Hematopoietic multipotent progenitor cell treated with erythropoietin and hydrocortisone succinate and interleukin-3 and kit ligand, for 4 days (in vitro differentiated cells): ENCODE results near the gene LAYN.
A peak's percentile ranks its signal among the peaks of the same experiment; 100 is the strongest.

Experiments
- DNase-seq: peaks from one replicate; pipeline ENCODE4 v3.0.0-alpha.2; 2015

Gene LAYN

DNA sequence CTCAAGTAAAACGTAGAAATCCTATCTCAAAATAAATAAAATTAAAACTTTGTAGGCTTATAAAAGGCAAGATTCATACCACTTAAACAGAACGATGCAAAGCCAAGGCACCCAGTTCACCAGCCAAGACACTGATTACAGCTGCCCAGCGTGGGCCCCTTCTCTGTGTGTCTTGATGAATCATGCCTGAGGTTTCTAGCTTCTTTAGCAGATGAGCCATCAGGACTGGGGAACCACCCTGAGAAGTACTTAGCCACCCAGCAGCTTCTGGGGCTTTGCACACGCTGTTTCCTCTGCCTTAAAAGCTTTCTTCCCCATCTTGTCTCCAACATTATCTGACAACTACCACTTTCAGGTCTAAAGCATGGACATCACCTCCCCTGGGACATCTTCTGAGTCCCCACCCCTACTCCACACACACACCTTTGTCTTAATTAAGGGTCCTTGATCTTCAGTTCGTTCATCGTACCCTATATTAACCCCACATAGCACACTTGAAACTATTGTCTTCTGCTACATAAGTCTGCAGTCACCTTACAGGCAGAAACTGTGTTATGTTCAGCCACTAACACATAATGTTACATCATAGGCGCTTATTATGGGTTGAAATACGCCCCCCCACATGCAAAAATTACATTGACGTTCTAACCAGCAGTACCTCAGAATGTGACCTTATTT, 8.7 kb upstream of the LAYN start:
- DNase-seq = peak; percentile 56

DNA sequence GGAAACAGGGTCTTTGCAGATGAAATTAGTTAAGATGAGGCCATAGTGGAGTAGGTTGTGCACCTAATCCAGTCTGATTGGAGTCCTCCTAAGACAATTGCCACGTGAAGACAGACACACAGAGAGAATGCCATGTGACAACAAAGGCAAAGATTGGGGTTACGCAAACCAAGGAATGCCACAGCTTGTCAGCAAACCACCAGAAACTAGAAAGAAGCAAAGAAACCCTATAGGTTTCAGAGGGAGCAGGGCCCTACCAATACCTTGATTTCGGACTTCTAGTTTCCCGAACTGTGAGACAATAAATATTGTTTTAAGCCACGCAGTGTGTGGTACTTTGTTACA, 8.2 kb upstream of the LAYN start:
- no peak for DNase-seq

DNA sequence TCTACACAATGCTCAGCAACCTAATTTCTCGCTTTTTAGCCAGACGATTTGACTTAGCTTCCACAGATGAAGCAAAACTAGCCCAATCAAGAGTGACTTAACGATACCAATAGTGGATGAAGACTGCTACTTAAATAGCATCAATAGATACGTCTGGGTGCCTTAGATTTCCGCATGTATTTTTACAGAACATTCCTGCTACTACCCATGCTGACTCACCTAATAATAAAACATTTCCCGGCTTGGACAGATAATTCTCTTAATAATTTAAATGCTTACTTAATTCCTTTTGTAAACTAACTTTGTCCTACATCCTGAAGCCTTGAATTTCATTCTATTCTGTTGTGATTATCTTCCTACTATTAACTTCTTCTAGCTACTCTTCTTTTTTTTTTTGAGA, 5.2 kb upstream of the LAYN start:
- no peak for DNase-seq

DNA sequence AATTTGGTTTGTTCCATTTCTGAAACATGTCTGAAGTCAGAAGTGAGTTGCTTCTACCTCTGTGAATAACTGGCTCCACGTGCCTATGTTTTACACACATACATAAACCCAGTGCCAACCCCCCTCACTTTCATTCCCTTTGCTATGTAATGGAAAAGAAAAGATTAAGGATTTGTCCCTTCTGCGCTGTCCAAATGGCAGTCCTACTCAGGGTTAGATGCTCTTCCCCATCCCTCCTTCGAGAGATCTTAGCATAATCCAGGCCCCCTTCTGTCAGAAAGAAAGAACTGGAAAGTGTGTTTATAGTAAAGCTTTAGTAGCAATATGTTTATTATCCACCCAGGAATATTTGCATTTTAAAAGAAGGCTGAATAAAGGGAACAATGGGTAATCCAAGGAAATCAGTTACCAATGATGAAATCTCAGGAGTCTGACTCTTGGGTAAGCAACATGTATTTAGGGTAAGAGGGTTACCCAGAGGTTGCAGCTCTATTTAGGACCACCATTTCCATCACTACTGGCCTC, 3.1 kb upstream of the LAYN start:
- no peak for DNase-seq

DNA sequence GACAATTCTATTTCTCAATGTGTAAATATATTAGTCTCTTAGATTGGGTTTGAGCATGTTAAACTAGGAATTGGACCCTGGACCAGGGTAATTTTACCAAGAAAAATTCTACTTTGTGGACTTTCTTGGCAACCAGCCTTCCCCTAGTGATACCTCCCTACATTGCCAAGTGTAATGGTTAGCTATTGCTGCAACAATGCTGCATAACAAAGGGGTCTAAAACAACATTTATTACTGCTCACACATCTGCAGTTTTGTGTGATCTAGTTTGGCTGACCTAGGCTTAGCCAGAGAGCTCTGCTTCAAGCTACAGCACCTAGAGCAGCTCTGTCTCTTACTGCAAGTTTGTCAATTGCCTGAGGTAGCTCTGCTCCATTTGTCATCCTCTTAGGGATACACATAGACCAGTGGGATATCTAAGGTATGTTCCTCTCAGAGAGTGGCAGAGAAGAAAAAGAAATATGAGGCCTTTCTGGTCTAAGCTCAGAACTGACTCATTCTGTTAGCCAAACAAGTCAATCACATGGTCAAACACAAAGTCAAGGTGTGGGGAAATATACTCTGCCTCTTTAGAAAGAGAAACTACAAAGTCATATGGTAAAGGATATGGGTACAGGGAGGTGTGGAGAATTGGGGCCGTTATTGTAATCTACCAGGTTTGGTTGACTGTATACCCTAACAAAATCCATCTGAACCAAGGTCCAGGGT, 2.0 kb upstream of the LAYN start:
- no peak for DNase-seq

DNA sequence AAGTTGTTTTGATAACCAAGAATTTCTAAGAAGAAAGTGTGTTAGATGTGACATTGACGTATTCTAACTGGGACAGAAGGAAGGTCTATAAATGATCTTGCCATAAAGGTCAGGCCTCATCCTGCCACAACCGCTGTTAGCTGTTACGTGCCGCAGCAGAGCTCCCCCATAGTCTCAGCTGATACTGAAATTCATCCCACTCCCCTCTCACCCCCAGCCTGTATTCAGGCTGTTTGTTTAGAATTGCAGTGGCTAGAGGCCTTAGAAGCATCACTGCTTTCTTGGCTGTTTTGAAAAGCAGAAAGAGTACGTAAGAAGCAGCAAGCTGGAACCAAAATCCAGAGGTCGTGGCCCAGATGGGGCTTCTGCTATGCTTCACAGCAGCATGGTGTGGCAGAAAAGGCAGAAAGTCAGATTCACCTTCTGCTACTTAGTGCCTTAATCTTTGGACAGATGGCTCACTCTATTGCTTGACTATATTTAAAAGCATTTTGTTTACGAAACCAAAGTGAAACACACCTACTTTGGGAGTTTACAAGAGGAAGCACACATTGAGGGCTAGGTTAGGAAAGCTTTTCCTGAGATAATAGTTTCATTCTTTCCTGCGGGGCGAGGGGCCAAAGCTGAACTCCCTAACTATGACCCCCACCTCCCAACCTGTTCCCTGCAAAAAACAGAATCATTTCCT, 950 bp upstream of the LAYN start:
- no peak for DNase-seq

DNA sequence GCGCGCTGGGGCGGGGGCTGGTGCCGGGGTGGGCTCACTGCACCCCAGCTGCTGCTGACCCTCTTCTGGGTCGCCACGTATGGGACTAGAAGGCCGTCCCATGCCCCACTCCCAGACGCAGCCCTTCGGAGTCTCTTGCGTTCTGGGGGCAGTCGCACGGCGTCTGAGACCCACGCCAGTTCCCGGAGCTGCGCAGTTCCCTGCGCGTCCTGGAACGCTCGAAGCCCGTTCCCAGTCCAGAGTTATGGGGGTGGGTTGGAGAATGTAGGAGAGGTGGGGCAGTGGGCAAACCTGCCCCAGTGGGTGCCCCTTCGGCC, 375 bp downstream of the LAYN start:
- DNase-seq = no peak

DNA sequence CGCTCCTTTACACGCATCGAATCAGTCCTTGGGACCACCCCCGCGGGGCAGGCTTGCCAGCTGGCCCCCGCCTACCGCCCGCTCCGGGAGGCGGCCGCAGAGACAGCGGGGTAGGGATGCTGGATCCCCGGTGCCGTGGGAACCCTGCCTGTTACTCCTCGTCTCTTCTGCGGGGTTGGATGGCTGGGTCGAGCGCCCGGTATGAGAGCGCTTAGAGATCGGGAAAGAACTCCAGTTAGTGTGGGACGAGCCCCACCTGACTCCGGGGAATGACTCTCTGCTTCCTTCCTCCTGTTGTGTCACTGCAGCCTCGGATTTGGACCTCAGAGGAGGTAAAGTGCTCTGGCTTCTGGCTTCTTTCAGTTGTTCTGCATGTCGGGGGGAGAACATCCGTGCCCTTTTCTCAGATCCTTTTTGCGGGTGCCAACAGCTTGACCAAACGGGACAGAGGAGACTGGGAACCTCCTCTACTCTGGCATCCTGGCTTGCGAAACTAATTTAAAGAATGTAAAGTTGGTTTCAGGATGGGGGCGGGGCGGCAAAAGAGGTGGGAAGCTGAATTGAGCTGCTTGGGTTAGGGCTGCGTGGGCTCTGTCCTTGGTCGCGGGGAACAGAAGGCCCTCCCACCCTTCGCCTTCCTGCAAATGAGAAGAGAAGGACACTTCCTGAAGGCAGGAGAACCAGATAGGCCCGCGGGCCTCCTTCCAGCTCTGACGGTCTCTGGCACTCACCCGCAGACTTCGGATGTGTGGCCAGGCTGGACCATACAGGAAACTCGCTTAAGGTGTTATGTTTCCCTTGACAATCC, 938 bp downstream of the LAYN start:
- DNase-seq = peak; percentile 35

DNA sequence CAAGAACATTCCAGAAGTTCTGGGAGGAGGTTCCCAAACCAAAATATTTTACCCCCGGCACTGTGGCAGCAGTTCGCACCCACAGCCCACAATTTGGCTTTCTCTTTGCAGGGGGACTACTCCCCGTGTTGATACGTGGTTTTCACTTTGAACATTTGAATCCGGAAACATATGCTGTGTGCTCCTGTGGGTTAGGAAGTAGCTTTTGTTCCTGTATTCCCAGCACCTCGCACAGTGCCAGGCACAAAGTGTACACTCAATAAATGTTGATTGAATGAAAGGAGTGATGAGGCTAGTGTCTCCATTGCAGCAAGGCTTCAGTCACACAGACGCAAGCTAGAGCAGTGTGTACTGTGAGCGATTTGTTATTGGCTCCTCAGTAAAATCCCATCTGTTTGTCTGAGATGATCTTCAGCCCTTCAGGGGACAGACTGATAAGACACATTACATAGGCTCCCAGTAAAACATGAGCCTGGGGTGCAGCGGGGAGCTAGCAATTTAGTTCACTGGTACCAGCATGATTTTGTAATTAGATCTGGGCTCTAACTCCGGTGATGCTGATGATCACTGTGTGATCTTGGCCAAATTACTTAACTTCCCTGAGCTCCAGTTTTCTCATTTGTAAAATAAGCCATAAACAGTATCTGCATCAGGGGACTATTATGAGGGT, 2.2 kb downstream of the LAYN start:
- DNase-seq = peak; percentile 20

DNA sequence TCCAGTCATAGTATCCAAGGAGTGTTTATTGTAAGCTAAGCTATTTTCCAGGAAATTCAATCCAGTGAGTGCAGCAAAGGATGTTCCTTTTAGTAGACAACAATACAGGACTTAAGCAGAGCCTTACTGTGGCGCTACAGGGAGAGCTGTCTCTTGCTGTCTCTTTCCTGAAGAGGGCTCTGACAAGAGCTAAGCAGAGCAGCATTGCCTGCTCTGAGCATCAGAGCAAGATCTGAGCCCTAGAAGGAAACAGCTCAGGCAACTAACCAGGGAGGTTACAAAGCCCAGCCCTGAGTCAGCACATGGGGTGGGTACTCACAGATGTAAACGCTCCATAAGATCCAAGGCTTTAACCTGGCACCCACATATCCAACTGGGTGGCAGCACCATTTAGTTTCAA, 8.0 kb downstream of the LAYN start:
- DNase-seq = no peak

DNA sequence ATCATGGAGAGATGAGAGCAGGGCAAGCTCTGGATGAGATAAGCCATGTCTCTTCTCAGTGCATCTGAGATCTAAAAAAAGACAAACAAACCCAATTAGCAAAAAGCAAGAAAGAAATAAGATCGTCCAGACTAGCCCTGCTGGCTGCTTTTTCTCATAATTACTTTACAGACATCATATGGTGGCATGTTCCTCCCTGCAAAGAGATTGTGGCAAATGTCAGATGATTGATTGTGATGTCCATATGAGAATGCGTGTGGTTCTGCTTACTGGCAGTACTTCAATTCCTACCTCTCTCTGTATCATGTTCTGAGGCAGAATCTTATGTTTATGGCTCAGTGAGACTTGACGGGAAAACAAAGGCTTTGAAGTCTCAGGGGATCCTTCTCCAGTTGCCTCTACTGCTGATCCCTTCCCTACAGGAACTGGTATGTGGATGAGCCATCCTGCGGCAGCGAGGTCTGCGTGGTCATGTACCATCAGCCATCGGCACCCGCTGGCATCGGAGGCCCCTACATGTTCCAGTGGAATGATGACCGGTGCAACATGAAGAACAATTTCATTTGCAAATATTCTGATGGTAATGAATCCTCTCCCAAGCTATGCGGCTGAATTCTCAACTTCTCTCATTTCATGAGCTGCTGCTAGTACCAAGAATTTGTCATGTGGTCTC, 8.8 kb downstream of the LAYN start:
- DNase-seq = no peak

DNA sequence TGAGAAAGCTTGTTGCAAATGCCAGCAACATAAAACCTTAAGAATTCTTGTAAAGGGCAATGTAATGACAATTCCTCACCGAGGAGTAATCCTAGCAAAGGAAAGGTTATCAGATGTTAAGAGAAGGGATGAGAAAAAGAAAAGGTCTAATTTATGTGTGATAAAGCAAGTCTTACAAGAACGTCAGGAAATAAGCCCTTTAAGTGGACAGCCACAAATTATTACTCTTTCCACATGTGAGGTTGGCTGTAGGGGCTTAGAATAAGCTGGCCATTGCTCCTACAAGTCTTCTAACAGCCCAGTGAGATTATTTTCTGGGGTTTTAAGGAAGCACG, 9.3 kb downstream of the LAYN start:
- no peak for DNase-seq

DNA sequence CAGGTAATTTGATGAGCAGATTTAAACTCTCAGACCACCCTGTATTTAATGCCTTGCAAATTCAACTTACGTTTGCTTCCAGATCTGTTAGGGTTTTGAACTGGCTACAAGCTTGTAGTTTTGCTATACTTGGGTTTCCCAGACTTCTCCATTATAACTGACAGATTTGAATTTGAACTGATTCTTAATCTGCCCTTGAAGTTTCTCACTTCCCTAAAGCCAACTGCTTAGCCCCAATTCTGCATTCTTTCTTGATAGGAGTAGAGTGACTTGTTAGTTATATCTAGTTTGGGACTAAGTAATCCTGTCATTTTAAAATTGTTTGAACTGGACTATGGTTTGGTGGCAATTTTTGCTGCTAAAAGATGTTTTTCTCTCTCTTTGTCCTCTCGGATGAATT, 9.7 kb downstream of the LAYN start:
- no peak for DNase-seq

DNA sequence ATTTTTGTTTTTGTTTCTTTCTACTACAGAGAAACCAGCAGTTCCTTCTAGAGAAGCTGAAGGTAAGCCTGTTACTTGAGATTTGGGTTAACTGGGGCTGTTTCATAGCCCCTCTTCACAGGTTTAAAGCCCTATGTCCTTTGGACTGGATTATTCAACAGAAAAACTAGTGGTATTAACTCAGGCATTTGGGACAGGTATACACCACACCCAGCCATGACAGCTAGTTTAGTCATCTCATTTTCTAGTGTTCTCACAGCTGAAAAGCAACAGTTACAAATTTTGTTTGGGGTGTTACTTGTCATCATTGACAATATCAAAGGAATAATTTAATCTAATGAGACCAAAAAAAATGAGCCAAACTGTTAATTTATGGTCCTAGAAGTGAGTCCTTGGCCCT, 14.0 kb downstream of the LAYN start:
- DNase-seq = no peak

DNA sequence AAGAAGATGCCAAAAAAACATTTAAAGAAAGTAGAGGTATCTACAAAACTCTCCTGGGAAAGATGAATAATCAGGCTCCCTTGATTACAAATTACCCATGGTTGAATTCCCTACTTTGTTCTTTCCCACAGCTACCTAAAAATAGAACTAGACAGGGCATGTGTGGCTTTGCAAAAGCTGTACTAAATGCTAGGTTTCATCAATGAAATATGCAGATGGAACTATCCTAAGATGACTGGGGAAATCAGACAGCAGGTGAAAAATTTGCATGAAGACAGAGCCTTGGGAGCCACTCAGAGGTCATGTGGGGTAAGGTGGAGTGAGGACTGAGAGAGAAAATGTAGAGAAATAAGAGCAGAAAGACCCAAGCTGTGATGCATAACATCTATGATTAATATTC, 14.7 kb downstream of the LAYN start:
- DNase-seq = no peak

DNA sequence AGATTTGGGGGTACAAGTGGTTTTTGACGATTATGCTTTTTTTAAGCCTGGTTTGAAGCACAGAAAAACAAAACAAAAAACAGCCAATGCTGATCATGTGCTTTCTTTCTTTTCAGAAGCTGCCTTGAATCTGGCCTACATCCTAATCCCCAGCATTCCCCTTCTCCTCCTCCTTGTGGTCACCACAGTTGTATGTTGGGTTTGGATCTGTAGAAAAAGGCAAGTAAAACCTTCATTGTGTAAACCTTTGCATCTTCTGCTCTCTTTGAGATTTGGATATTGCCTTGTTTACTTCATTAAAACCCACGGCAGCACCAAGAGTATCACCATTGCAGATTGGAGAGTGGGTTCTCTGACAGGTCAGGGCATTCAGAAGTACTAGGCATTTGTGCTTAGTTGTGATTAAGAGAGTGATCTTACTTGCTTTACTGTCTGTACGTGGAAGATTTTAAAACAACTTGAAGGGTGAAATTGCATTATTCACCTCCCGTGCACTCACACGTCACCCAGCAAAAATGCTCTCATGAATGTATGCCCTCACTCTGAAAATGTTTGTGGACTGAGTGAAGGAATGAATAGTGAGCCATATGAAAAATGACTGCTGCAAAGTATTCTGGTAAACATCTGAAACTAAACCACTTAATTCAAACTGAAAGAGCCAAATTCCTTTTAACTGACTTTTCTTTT, 17.0 kb downstream of the LAYN start:
- DNase-seq = no peak

DNA sequence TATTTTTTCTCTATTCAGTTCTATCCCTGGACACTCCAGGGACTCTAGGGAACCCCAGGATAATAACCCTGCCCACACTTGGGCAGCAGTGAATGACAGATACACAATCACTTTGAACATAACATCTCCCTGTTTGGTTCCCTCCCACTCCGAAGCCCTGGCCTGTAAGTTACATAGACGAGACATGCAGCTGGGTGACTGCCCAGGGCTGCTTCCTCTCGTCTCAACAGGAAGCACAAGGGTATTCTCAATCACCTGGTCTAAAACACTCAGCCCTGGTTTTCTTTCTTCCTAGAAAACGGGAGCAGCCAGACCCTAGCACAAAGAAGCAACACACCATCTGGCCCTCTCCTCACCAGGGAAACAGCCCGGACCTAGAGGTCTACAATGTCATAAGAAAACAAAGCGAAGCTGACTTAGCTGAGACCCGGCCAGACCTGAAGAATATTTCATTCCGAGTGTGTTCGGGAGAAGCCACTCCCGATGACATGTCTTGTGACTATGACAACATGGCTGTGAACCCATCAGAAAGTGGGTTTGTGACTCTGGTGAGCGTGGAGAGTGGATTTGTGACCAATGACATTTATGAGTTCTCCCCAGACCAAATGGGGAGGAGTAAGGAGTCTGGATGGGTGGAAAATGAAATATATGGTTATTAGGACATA, 19.4 kb downstream of the LAYN start:
- DNase-seq = no peak

DNA sequence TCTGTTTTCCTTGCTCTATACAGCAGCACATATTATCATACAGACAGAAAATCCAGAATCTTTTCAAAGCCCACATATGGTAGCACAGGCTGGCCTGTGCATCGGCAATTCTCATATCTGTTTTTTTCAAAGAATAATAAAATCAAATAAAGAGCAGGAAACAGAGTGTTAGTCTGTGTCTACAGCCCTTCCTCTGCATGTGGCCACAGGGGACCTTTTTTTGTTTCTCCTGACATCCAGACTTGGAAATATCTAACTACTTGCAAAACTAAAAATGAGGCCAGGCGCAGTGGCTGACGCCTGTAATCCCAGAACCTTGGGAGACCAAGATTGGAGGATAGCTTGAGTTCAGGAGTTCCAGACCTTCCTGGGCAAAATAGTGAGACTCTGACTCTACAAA, 20.3 kb downstream of the LAYN start:
- no peak for DNase-seq

DNA sequence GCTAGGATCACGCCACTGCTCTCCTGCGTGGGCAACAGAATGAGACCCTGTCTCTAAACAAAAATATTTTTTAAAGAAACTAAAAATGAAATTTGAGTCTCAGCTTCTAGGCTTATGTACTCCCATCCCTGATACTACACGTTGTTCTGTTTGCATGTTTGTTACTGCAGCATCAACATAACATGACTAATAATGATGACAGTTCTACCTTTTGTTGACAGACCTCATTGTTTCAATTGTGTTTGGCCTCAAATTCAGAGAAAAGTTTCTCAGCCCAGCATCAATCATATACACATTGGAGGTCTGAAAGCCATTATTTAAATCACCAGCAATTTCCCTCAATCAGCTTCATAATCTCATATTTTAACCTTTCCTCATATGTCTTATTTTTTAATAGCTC, 20.8 kb downstream of the LAYN start:
- no peak for DNase-seq

DNA sequence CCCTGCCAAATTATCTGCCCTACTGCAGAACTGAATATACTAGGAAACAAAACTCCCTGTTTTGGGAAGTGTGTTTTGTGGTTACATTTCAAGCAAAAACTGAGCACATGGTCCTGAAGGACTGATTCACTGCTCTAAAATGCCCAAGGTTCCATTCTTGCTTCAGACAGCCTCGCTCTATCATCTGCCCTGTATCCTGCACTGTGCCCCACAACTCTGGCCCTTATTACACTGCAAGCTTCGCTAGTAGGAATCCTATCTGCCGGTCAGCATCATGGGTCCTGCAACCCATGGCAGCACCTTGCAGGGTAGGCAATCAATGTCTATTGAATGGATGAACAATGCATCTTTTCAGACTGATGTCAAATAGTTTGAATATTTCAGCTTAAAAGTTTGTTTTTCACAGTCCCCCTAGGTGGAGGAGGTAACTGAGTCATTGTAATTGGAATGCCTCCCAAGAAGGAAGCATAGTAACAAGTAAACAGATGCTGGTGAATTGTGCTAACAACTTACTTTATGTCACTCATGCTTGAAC, 21.3 kb downstream of the LAYN start:
- no peak for DNase-seq
